ENCODE data around the gene NAV2.

- TF ChIP-seq, protein P1, sequence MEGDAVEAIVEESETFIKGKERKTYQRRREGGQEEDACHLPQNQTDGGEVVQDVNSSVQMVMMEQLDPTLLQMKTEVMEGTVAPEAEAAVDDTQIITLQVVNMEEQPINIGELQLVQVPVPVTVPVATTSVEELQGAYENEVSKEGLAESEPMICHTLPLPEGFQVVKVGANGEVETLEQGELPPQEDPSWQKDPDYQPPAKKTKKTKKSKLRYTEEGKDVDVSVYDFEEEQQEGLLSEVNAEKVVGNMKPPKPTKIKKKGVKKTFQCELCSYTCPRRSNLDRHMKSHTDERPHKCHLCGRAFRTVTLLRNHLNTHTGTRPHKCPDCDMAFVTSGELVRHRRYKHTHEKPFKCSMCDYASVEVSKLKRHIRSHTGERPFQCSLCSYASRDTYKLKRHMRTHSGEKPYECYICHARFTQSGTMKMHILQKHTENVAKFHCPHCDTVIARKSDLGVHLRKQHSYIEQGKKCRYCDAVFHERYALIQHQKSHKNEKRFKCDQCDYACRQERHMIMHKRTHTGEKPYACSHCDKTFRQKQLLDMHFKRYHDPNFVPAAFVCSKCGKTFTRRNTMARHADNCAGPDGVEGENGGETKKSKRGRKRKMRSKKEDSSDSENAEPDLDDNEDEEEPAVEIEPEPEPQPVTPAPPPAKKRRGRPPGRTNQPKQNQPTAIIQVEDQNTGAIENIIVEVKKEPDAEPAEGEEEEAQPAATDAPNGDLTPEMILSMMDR (IDR thresholded peaks at IDR 0.05; ENCODE audit: low read length): no peak
- TF ChIP-seq EZH2phosphoT487 (IDR thresholded peaks at IDR 0.05; ENCODE audit: low read length): no peak
These were observed 324.9 kb downstream of the NAV2 start for GRCh38 chr11:20037396-20038153.
